Tibial nerve (tissue), 4 donors: Measurements from ENCODE around the gene USP22. TPM values are rescaled to one million over a fixed set of nuclear protein-coding genes. Genes with fewer than 3 reads are reported as not detected.

Experiments used
- DNase-seq, 2 donors: peaks; one replicate each; pipeline ENCODE4 v3.0.0-alpha.2; 2019; ENCODE audit warnings: low spot score in 2 of 2
- H3K27ac ChIP-seq, 4 donors: fragments of 200-600 bp; sonication (generic) in 3 of 4; one replicate each; pipeline ENCODE4 v1.5.1; 2017 to 2019; ENCODE audit warnings: mild to moderate bottlenecking in 1 of 4
- H3K27me3 ChIP-seq, 2 donors: fragments of 200-600 bp; sonication (generic) in 1 of 2; one replicate each; pipeline versions ENCODE4 v1.5.1 to v1.6.0; 2017 to 2019
- H3K36me3 ChIP-seq, 3 donors: fragments of 200-600 bp; sonication (generic); one replicate each; pipeline ENCODE4 v1.5.1; 2018 to 2019
- H3K4me1 ChIP-seq, 4 donors: fragments of 200-600 bp; sonication (generic) in 3 of 4; one replicate each; pipeline ENCODE4 v1.5.1; 2017 to 2019
- H3K4me3 ChIP-seq, 4 donors: fragments of 200-600 bp; sonication (generic) in 3 of 4; one replicate each; pipeline ENCODE4 v1.5.1; 2017 to 2019; ENCODE audit warnings: mild to moderate bottlenecking in 1 of 4, moderate library complexity in 1 of 4
- H3K9me3 ChIP-seq, 4 donors: fragments of 200-600 bp; sonication (generic) in 3 of 4; one replicate each; pipeline ENCODE4 v1.5.1; 2017 to 2019
- EP300 ChIP-seq, 2 donors: sonication (generic); formaldehyde crosslinking; IDR thresholded peaks; one replicate each; pipeline ENCODE4 v1.6.1; 2017; ENCODE audit warnings: antibody characterized with exemption in 2 of 2, mild to moderate bottlenecking in 1 of 2
- POLR2A ChIP-seq, 2 donors: fragments of 450-650 bp; IDR thresholded peaks; one replicate each; pipeline ENCODE4 v1.6.1; 2017; ENCODE audit warnings: antibody characterized with exemption in 2 of 2, mild to moderate bottlenecking in 2 of 2, moderate library complexity in 2 of 2
- WGBS, 2 donors: methylation state at CpG; one replicate each; pipeline ENCODE4 v1.1.5; 2018; 5-methylcytosine and 5-hydroxymethylcytosine counted together
- total RNA-seq, 4 donors: library from RNA; depleted of rRNA; stranded (reverse); fragments of >200 nt; gene quantifications; one replicate each; pipeline ENCODE4 v1.1.0, GENCODE V29; 2016
- TF ChIP-seq, protein P1 (sequence below), 5 experiments: fragments of 200-600 bp in 3 of 5; fragments of 450-650 bp in 2 of 5; sonication (generic) in 3 of 5; IDR thresholded peaks; one replicate each; pipeline ENCODE4 v1.5.1; 2016 to 2019; ENCODE audit warnings: antibody characterized with exemption in 5 of 5, mild to moderate bottlenecking in 3 of 5, moderate library complexity in 2 of 5

The USP22 gene
- total RNA-seq, 4 donors from 2014 or later, result 109 to 169 (median 133) TPM

GRCh38 chr17:21034340-21035235, 8.2 kb downstream of the USP22 start:
- DNase-seq, result no peak
- no peaks in the 10 kb centered on the region for H3K9me3 ChIP-seq
- H3K27ac ChIP-seq, result peak overlapping the region in 3 of 4 donors; percentile 18 to 62 (median 60)
- peak overlapping the region in 1 of 4 donors; percentile 6 for H3K4me3 ChIP-seq
- WGBS, 2 donors, result 32 to 34% methylated on average over 13 of the region's 13 CpGs
- TF ChIP-seq EP300 (IDR thresholded peaks at IDR 0.05) (peak in 1 of 2 donors; percentile 33), POLR2A (IDR thresholded peaks at IDR 0.05) (no peak)
- H3K4me1 ChIP-seq, result peaks cover 0 to 95% (median 68%) of the 10 kb centered on the region in 4 donors
- no peaks in the 10 kb centered on the region for H3K27me3 ChIP-seq
- no peaks in the 10 kb centered on the region for H3K36me3 ChIP-seq

- DNase-seq, result no peak
- peaks cover 0 to 95% (median 77%) of the 10 kb centered on the region in 4 donors for H3K4me1 ChIP-seq
- H3K27me3 ChIP-seq, result no peaks in the 10 kb centered on the region
- no peaks in the 10 kb centered on the region for H3K9me3 ChIP-seq
- H3K27ac ChIP-seq, result no peak overlapping the region
- TF ChIP-seq POLR2A (IDR thresholded peaks at IDR 0.05) (no peak), EP300 (IDR thresholded peaks at IDR 0.05) (no peak)
- TF ChIP-seq, protein P1, sequence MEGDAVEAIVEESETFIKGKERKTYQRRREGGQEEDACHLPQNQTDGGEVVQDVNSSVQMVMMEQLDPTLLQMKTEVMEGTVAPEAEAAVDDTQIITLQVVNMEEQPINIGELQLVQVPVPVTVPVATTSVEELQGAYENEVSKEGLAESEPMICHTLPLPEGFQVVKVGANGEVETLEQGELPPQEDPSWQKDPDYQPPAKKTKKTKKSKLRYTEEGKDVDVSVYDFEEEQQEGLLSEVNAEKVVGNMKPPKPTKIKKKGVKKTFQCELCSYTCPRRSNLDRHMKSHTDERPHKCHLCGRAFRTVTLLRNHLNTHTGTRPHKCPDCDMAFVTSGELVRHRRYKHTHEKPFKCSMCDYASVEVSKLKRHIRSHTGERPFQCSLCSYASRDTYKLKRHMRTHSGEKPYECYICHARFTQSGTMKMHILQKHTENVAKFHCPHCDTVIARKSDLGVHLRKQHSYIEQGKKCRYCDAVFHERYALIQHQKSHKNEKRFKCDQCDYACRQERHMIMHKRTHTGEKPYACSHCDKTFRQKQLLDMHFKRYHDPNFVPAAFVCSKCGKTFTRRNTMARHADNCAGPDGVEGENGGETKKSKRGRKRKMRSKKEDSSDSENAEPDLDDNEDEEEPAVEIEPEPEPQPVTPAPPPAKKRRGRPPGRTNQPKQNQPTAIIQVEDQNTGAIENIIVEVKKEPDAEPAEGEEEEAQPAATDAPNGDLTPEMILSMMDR (IDR thresholded peaks at IDR 0.05), result no peak
- no peak overlapping the region for H3K4me3 ChIP-seq
- WGBS, 2 donors, result 65 to 66% methylated on average over 2 of the region's 2 CpGs
- no peaks in the 10 kb centered on the region for H3K36me3 ChIP-seq
Measured at GRCh38 chr17:21033350-21033749, 9.5 kb downstream of the USP22 start.

DNA sequence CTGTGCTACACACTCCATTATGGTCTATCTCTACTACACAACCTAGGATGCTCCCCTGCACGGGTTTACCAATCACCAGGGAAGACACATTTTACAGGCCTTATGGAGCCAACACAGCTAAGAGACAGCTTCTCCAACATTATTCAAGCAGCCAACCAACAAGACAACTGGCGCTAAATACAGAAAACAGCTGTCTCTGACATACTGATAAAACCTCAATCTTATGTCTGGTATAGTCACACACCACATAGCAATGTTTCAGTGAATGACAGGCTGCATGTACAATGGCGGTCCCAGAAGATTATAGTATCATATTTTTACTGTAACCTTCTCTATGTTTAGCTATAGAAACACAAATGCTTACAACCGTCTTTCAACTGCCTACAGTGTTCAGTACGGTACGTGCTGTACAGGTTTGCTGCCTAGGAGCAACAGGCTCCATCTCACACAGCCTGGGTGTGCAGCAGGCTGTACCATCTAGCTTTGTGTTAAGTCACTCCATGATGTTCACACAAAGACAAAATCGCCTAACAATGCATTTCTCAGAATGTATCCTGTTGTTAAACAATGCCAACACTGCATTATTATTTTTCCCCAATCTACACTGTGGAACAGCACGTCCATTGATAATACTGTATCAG, 10.9 kb downstream of the USP22 start:
- Histone ChIP-seq H3K36me3 (peaks cover 2 to 12% (median 5%) of the 10 kb centered on the region in 3 donors), H3K9me3 (no peaks in the 10 kb centered on the region), H3K4me1 (peaks cover 0 to 95% (median 72%) of the 10 kb centered on the region in 4 donors), H3K27ac (no peak overlapping the region), H3K4me3 (no peak overlapping the region), H3K27me3 (no peaks in the 10 kb centered on the region)
- no peak for DNase-seq
- no peak for TF ChIP-seq POLR2A (IDR thresholded peaks at IDR 0.05)
- TF ChIP-seq, protein P1 (IDR thresholded peaks at IDR 0.05), result no peak
- TF ChIP-seq EP300 (IDR thresholded peaks at IDR 0.05), result no peak
- 66 to 79% methylated on average over 8 of the region's 8 CpGs for WGBS, 2 donors

GRCh38 chr17:21030375-21030774, 12.4 kb downstream of the USP22 start:
- H3K27me3 ChIP-seq, result no peaks in the 10 kb centered on the region
- no peaks in the 10 kb centered on the region for H3K9me3 ChIP-seq
- peaks cover 3 to 27% (median 10%) of the 10 kb centered on the region in 3 donors for H3K36me3 ChIP-seq
- WGBS, 2 donors, result 74 to 75% methylated on average over 7 of the region's 7 CpGs
- H3K4me3 ChIP-seq, result no peak overlapping the region
- peaks cover 0 to 93% (median 60%) of the 10 kb centered on the region in 4 donors for H3K4me1 ChIP-seq
- no peak for DNase-seq
- TF ChIP-seq EP300 (IDR thresholded peaks at IDR 0.05) (no peak), POLR2A (IDR thresholded peaks at IDR 0.05) (no peak)
- TF ChIP-seq, protein P1 (IDR thresholded peaks at IDR 0.05), result no peak
- H3K27ac ChIP-seq, result no peak overlapping the region

GRCh38 chr17:21029515-21029914, 13.3 kb downstream of the USP22 start:
- TF ChIP-seq, protein P1 (IDR thresholded peaks at IDR 0.05), result no peak
- TF ChIP-seq POLR2A (IDR thresholded peaks at IDR 0.05) (no peak), EP300 (IDR thresholded peaks at IDR 0.05) (no peak)
- Histone ChIP-seq H3K27me3 (no peaks in the 10 kb centered on the region), H3K36me3 (peaks cover 3 to 34% (median 10%) of the 10 kb centered on the region in 3 donors), H3K9me3 (no peaks in the 10 kb centered on the region), H3K4me1 (peaks cover 0 to 91% (median 52%) of the 10 kb centered on the region in 4 donors), H3K27ac (peak overlapping the region in 2 of 4 donors; percentile 20 to 47), H3K4me3 (no peak overlapping the region)
- 13 to 16% methylated on average over 2 of the region's 2 CpGs for WGBS, 2 donors
- DNase-seq, result no peak
